ENCODE data around the gene CPNE7.

CPNE7 gene

GRCh38 chr16:89544113-89544512, 31.4 kb upstream of the CPNE7 start:
- Histone ChIP-seq H3K4me3 (ENCODE audit: low read depth, low read length) (no peak overlapping the region), H3K9me3 (ENCODE audit: control insufficient read depth, insufficient read depth, low read depth, low read length) (no peaks in the 10 kb centered on the region), H3K36me3 (ENCODE audit: control insufficient read depth in 2 of 2, insufficient read depth in 1 of 2, low read length in 2 of 2) (peaks cover 7 to 84% of the 10 kb centered on the region in 2 experiments; a peak in 2 of 3 replicates), H3K27ac (ENCODE audit: extremely low read depth, low read depth, low read length) (no peak overlapping the region), H3K4me1 (ENCODE audit: control insufficient read depth, insufficient read depth, low read length) (no peaks in the 10 kb centered on the region)
- TF ChIP-seq ZBTB44 (tag by site-specific recombination; IDR thresholded peaks at IDR 0.05), result no peak
- no peak for TF ChIP-seq ZNF600 (tag by site-specific recombination; IDR thresholded peaks at IDR 0.05)
- no peak for TF ChIP-seq ZBTB11 (tag by site-specific recombination; conservative IDR thresholded peaks at IDR 0.05; ENCODE audit: low read depth)
- no peak for TF ChIP-seq ZBTB10 (tag by site-specific recombination; IDR thresholded peaks at IDR 0.05)
- no peak for TF ChIP-seq ZNF146 (tag by site-specific recombination; IDR thresholded peaks at IDR 0.05)
- no peak for TF ChIP-seq ZNF777 (tag by site-specific recombination; IDR thresholded peaks at IDR 0.05; ENCODE audit: borderline replicate concordance)
- no peak for TF ChIP-seq ZFP41 (tag by site-specific recombination; IDR thresholded peaks at IDR 0.05; ENCODE audit: borderline replicate concordance)
- TF ChIP-seq ZNF214 (tag by site-specific recombination; IDR thresholded peaks at IDR 0.05; ENCODE audit: borderline replicate concordance), result no peak
- TF ChIP-seq ZNF140 (tag by site-specific recombination; IDR thresholded peaks at IDR 0.05), result no peak
- TF ChIP-seq ZNF639 (tag by site-specific recombination; IDR thresholded peaks at IDR 0.05), result no peak
- TF ChIP-seq ZNF354C (tag by site-specific recombination; IDR thresholded peaks at IDR 0.05; ENCODE audit: borderline replicate concordance, low read depth), result no peak
- no peak for TF ChIP-seq ZNF747 (tag by site-specific recombination; IDR thresholded peaks at IDR 0.05)
- TF ChIP-seq ZNF76 (tag by site-specific recombination; IDR thresholded peaks at IDR 0.05; ENCODE audit: borderline replicate concordance, low read depth), result no peak
- TF ChIP-seq ZNF645 (tag by site-specific recombination; IDR thresholded peaks at IDR 0.05), result no peak
- no peak for TF ChIP-seq ZNF416 (tag by site-specific recombination; IDR thresholded peaks at IDR 0.05)
- no peak for TF ChIP-seq HIC1 (tag by site-specific recombination; IDR thresholded peaks at IDR 0.05)
- no peak for TF ChIP-seq KLF8 (tag by site-specific recombination; IDR thresholded peaks at IDR 0.05)
- TF ChIP-seq ZBTB26 (tag by site-specific recombination; optimal IDR thresholded peaks at IDR 0.05), result no peak
- no peak for TF ChIP-seq OSR2 (tag by site-specific recombination; IDR thresholded peaks at IDR 0.05)
- no peak for TF ChIP-seq ZNF530 (tag by site-specific recombination; IDR thresholded peaks at IDR 0.05; ENCODE audit: low read depth)
- POLR2A ChIA-PET, result no interaction called here
- CTCF ChIA-PET, result interaction anchor here (0.6 kb wide), 1 partner anchor 367 kb away, joined by 4 read pairs; no protein-coding TSS in a partner anchor

Data from HEK293 (cell line).